Calu3 (cell line): Measurements from ENCODE around the gene OR4D9. TPM values are rescaled to one million over a fixed set of nuclear protein-coding genes. Genes with fewer than 3 reads are reported as not detected.

Source experiments
- BruUV-seq: library from RNA; stranded (reverse); fragments of 400-500 nt; replicated peaks from 2 replicates; lab custom pipeline; 2021; lab: Mats Ljungman, UMichigan
- CTCF ChIA-PET: fragments of 300-600 bp; sonication (Branson Sonifier 250); formaldehyde crosslinking; loops from one replicate; lab custom pipeline; 2022; ENCODE audit warnings: antibody characterized with exemption; lab: Charles Lee
- DNase-seq: peaks from one replicate; pipeline ENCODE4 v3.0.0; 2022
- H3K27ac Mint-ChIP-seq: one replicate; pipeline ENCODE4 v1.8.0; 2022; ENCODE audit warnings: mixed read lengths; ENCODE audit not compliant: unreplicated experiment
- H3K27me3 Mint-ChIP-seq: one replicate; pipeline ENCODE4 v1.8.0; 2022; ENCODE audit warnings: mixed read lengths; ENCODE audit not compliant: unreplicated experiment
- H3K36me3 Mint-ChIP-seq: one replicate; pipeline ENCODE4 v1.8.0; 2022; ENCODE audit warnings: mild to moderate bottlenecking, moderate library complexity, mixed read lengths; ENCODE audit not compliant: insufficient read depth, unreplicated experiment
- H3K4me1 Mint-ChIP-seq: one replicate; pipeline ENCODE4 v1.8.0; 2022; ENCODE audit warnings: mild to moderate bottlenecking, low read depth, mixed read lengths; ENCODE audit not compliant: unreplicated experiment
- H3K4me3 Mint-ChIP-seq: one replicate; pipeline ENCODE4 v1.8.0; 2022; ENCODE audit warnings: mild to moderate bottlenecking, low read depth, moderate library complexity, mixed read lengths; ENCODE audit not compliant: unreplicated experiment
- H3K9me3 Mint-ChIP-seq: one replicate; pipeline ENCODE4 v1.8.0; 2022; ENCODE audit warnings: low read depth, mixed read lengths; ENCODE audit not compliant: unreplicated experiment
- intact Hi-C: fragments of 100-400 bp; cut with micrococcal nuclease; formaldehyde crosslinking; loops from one replicate; pipeline ENCODE4 v1.10.0; 2022; ENCODE audit not compliant: unreplicated experiment
- total RNA-seq: library from RNA; stranded (reverse); gene quantifications from 2 replicates; pipeline ENCODE4 v1.2.3, GENCODE V29; 2022
- TF ChIP-seq, protein P1 (sequence below): fragments of 200-600 bp; IDR thresholded peaks from one replicate; pipeline ENCODE4 v1.8.0; 2022; ENCODE audit warnings: antibody characterized with exemption; ENCODE audit not compliant: unreplicated experiment

Gene OR4D9
- total RNA-seq, 1 experiment from 2014 or later: not detected

DNA sequence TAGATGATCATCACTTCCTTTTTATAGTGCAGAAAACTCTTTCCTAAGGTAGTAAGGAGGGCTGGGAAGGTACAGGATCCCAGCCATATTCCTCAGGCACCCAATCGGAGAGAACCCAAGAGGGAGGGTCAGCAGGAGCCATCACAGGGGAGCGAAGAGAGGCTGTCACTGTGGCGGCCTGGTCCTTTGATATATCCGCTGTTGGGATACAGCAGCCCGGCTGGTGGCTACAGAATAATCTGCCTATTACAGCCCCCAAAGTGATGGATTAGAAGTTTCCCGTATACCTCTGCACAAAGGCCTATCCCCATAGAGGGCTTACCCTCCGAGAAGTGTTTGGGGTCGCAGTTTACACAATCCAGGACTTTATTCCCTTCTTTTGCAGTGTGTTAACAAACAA, 48.5 kb downstream of the OR4D9 start:
- Mint-ChIP-seq H3K27me3 (no peaks in the 10 kb centered on the region), H3K4me3 (peak overlapping the region; percentile 74), H3K9me3 (no peaks in the 10 kb centered on the region), H3K36me3 (peaks cover 47% of the 10 kb centered on the region), H3K4me1 (peaks cover 38% of the 10 kb centered on the region), H3K27ac (peak overlapping the region; percentile 94)
- intact Hi-C loops: no loop called here
- TF ChIP-seq, protein P1, sequence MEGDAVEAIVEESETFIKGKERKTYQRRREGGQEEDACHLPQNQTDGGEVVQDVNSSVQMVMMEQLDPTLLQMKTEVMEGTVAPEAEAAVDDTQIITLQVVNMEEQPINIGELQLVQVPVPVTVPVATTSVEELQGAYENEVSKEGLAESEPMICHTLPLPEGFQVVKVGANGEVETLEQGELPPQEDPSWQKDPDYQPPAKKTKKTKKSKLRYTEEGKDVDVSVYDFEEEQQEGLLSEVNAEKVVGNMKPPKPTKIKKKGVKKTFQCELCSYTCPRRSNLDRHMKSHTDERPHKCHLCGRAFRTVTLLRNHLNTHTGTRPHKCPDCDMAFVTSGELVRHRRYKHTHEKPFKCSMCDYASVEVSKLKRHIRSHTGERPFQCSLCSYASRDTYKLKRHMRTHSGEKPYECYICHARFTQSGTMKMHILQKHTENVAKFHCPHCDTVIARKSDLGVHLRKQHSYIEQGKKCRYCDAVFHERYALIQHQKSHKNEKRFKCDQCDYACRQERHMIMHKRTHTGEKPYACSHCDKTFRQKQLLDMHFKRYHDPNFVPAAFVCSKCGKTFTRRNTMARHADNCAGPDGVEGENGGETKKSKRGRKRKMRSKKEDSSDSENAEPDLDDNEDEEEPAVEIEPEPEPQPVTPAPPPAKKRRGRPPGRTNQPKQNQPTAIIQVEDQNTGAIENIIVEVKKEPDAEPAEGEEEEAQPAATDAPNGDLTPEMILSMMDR: no peak
- no peak for DNase-seq
- CTCF ChIA-PET: no interaction called here
- BruUV-seq: no TSS peak

DNA sequence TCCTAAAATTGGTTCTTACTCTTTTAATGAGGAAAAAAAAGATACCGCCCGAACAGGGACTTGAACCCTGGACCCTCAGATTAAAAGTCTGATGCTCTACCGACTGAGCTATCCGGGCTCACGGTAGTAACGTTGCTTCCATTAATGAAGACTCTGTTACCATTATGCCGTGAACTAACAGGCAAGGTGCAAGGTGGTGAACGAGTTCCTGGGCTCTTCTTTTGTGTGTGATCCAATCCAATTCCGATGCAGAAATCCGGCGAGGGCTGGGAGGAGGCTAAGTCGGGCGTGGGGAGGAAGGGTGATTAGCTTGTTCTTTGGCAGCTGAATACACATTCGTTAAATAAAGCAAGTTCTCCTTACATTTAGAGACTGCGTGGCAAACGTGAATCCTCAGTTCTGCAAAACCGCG, 49.0 kb downstream of the OR4D9 start:
- Mint-ChIP-seq H3K9me3 (no peaks in the 10 kb centered on the region), H3K4me3 (peak overlapping the region; percentile 74), H3K27ac (peak overlapping the region; percentile 94), H3K4me1 (peaks cover 38% of the 10 kb centered on the region), H3K27me3 (no peaks in the 10 kb centered on the region), H3K36me3 (peaks cover 50% of the 10 kb centered on the region)
- DNase-seq: peak; percentile 80
- intact Hi-C loops: no loop called here
- TSS peak; percentile 88 for BruUV-seq
- CTCF ChIA-PET: interaction anchor here (0.8 to 0.9 kb wide), 2 partner anchors 23 to 55 kb away, joined by 3 to 4 read pairs; partner anchors contain the start of gene OSBP
- TF ChIP-seq, protein P1: no peak

DNA sequence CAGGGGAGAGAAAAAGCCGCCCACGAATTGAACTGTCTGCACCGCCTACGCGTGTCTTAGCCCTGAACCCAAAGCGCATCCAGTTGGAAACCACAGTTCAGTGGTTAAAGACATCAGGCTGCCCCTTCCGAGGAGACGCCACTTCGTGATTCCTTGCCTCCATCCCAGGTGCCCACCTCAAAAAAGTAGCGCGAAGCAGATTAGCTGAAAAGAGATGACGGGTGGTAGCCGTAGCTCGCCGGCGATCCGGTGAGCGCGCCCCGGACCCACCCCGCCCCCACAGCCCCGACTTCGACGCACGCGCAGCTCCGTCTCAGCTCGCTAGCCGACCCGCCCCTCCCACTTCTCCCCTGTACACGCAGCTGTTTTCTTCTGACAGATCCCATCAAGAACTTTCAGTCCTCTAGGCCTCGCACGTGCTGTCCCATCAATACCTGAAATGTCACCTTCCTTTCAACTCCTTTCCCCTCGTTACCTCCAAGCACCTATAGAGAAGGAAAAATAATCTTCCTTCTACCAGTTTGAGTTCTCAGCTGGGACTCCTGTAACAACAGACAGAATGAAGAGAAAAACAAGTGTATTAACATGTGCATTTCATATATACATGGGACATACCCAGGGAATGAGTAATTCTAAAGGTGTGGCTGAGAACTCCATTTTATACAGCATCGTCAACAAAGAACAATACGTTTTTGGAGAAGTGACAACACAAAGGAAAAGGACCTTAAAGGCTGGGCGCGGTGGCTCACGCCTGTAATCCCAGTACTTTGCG, 49.5 kb downstream of the OR4D9 start:
- no TSS peak for BruUV-seq
- peaks cover 53% of the 10 kb centered on the region for H3K36me3 Mint-ChIP-seq
- peak overlapping the region; percentile 94 for H3K27ac Mint-ChIP-seq

DNA sequence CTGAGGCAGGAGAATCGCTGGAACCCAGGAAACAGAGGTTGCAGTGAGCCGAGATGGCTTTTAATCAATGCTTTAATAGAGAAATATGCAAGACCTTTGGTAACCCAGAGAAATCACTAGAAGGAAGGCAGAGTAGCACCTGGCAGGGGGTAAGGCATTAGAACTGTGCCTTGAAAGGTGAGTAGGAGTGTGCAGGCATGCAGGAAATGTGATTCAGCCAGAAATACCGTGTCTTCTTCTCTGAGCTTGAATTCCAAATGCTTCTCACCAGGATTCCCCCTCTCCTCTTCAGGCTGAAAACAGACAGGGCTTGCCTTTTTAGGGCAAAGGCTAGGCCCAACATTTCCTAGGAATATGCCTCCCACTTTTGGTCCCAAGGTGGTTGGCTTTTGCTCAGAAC, 51.0 kb downstream of the OR4D9 start:
- TF ChIP-seq, protein P1: no peak
- H3K27ac Mint-ChIP-seq: peak overlapping the region; percentile 94
- intact Hi-C loops: no loop called here
- no peaks in the 10 kb centered on the region for H3K9me3 Mint-ChIP-seq
- H3K4me3 Mint-ChIP-seq: peak overlapping the region; percentile 74
- no TSS peak for BruUV-seq
- H3K36me3 Mint-ChIP-seq: peaks cover 44% of the 10 kb centered on the region
- no peak for DNase-seq
- no peaks in the 10 kb centered on the region for H3K27me3 Mint-ChIP-seq
- H3K4me1 Mint-ChIP-seq: peaks cover 21% of the 10 kb centered on the region
- CTCF ChIA-PET: interaction anchor here (1.2 kb wide), 1 partner anchor 25 kb away, joined by 4 read pairs; no protein-coding TSS in a partner anchor

More for the DNA sequence above, 49.5 kb downstream of the OR4D9 start:
- intact Hi-C loops: loop anchor here (1.0 kb wide), 1 partner anchor 24 kb away; no protein-coding TSS in a partner anchor
- Mint-ChIP-seq H3K9me3 (no peaks in the 10 kb centered on the region), H3K27me3 (no peaks in the 10 kb centered on the region), H3K4me1 (peaks cover 35% of the 10 kb centered on the region), H3K4me3 (peak overlapping the region; percentile 74)
- CTCF ChIA-PET: interaction anchor here (0.6 to 1.2 kb wide), 4 partner anchors 24 to 108 kb away, joined by 3 to 4 read pairs (median 4); partner anchors contain the start of genes OSBP and PATL1
- TF ChIP-seq, protein P1: no peak
- peak; percentile 83 for DNase-seq

Other genes with a start within 250 kb of the OR4D9 start
- not detected in 2 replicates for gene OR5AN1, start 152.6 kb upstream of the OR4D9 start, total RNA-seq
- not detected in 2 replicates for gene OR5A2, start 85.1 kb upstream of the OR4D9 start, total RNA-seq
- not detected in 2 replicates for gene OR5A1, start 75.1 kb upstream of the OR4D9 start, total RNA-seq
- gene OR4D6, start 54.6 kb upstream of the OR4D9 start, total RNA-seq: not detected in 2 replicates
- gene OR4D10, start 38.2 kb upstream of the OR4D9 start, total RNA-seq: not detected in 2 replicates
- gene OR4D11, start 8.0 kb upstream of the OR4D9 start, total RNA-seq: not detected in 2 replicates
- 58.6 and 60.7 TPM in 2 replicates for gene OSBP, start 104.2 kb downstream of the OR4D9 start, total RNA-seq
- 56.9 and 59.8 TPM in 2 replicates for gene PATL1, start 157.5 kb downstream of the OR4D9 start, total RNA-seq
- gene OR10V1, start 202.3 kb downstream of the OR4D9 start, total RNA-seq: not detected in 2 replicates
- 50.1 and 56.9 TPM in 2 replicates for gene STX3, start 243.8 kb downstream of the OR4D9 start, total RNA-seq